ENCODE measurements around the gene LMNTD2. TPM values are rescaled to one million over a fixed set of nuclear protein-coding genes. Genes with fewer than 3 reads are reported as not detected.

Gene LMNTD2
- total RNA-seq, 1 experiment from 2014 or later: 7.8 TPM

GRCh38 chr11:532527-532985 is 28.0 kb downstream of the LMNTD2 start:
- H3K4me3 Mint-ChIP-seq (ENCODE audit: low read depth, unreplicated experiment): peak overlapping the region; percentile 31
- H3K9me3 Mint-ChIP-seq (ENCODE audit: low read depth, unreplicated experiment): no peaks in the 10 kb centered on the region
- H3K4me1 Mint-ChIP-seq (ENCODE audit: low read depth, unreplicated experiment): peaks cover 7% of the 10 kb centered on the region
- peaks cover 49% of the 10 kb centered on the region for H3K36me3 Mint-ChIP-seq (ENCODE audit: insufficient read depth, unreplicated experiment)
- intact Hi-C loops (cut with micrococcal nuclease; ENCODE audit: unreplicated experiment): no loop called here
- no peak for DNase-seq
- BruUV-seq (replicated peaks): no TSS peak
- no peaks in the 10 kb centered on the region for H3K27me3 Mint-ChIP-seq (ENCODE audit: unreplicated experiment)
- no peak for TF ChIP-seq CTCF (IDR thresholded peaks at IDR 0.05; ENCODE audit: unreplicated experiment)
- CTCF ChIA-PET: no interaction called here
- H3K27ac Mint-ChIP-seq (ENCODE audit: unreplicated experiment): no peak overlapping the region

DNA sequence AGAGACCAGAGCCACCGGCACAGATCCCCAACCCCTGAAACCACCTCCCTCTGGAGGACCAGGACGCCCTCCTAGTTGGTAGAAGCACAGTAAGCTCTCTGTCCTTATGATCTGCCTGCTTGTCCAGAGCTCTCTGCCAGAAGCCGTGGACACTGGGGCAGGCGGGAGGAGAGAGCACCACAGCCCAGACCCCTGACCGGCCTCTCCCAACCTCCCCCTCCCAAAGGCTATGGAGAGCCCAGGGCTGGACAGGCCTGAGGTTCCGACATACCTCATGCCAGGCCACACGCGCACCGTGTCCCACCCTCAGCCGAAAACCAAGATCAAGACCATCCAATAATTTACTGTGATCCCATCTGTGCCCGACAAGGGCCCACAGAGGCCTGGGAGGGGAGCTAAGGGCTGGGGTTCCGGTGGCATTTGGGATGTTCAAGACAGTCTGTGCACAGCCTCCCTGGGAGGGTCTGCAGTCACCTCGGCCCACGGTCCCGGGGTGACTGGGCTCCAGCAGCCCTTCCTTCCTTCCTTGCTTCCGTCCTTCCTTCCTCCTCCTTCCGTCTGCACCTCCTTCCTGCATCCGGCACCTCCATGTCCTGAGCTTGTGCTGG is 28.5 kb downstream of the LMNTD2 start:
- Mint-ChIP-seq H3K4me3 (ENCODE audit: low read depth, unreplicated experiment) (peak overlapping the region; percentile 31), H3K9me3 (ENCODE audit: low read depth, unreplicated experiment) (no peaks in the 10 kb centered on the region), H3K4me1 (ENCODE audit: low read depth, unreplicated experiment) (peaks cover 7% of the 10 kb centered on the region), H3K27me3 (ENCODE audit: unreplicated experiment) (no peaks in the 10 kb centered on the region), H3K36me3 (ENCODE audit: insufficient read depth, unreplicated experiment) (peaks cover 44% of the 10 kb centered on the region), H3K27ac (ENCODE audit: unreplicated experiment) (no peak overlapping the region)
- CTCF ChIA-PET: no interaction called here
- no peak for DNase-seq
- TF ChIP-seq CTCF (IDR thresholded peaks at IDR 0.05; ENCODE audit: unreplicated experiment): no peak
- intact Hi-C loops (cut with micrococcal nuclease; ENCODE audit: unreplicated experiment): no loop called here
- no TSS peak for BruUV-seq (replicated peaks)

- no peak for TF ChIP-seq CTCF (IDR thresholded peaks at IDR 0.05; ENCODE audit: unreplicated experiment)
- Mint-ChIP-seq H3K4me3 (ENCODE audit: low read depth, unreplicated experiment) (no peak overlapping the region), H3K36me3 (ENCODE audit: insufficient read depth, unreplicated experiment) (peaks cover 35% of the 10 kb centered on the region), H3K9me3 (ENCODE audit: low read depth, unreplicated experiment) (no peaks in the 10 kb centered on the region), H3K27ac (ENCODE audit: unreplicated experiment) (no peak overlapping the region), H3K4me1 (ENCODE audit: low read depth, unreplicated experiment) (peaks cover 4% of the 10 kb centered on the region), H3K27me3 (ENCODE audit: unreplicated experiment) (no peaks in the 10 kb centered on the region)
- intact Hi-C loops (cut with micrococcal nuclease; ENCODE audit: unreplicated experiment): no loop called here
- DNase-seq: no peak
- CTCF ChIA-PET: no interaction called here
- BruUV-seq (replicated peaks): no TSS peak
These were observed 29.3 kb downstream of the LMNTD2 start for GRCh38 chr11:530960-531831.

GRCh38 chr11:529728-530411 is 30.7 kb downstream of the LMNTD2 start:
- Mint-ChIP-seq H3K27ac (ENCODE audit: unreplicated experiment) (no peak overlapping the region), H3K9me3 (ENCODE audit: low read depth, unreplicated experiment) (no peaks in the 10 kb centered on the region), H3K36me3 (ENCODE audit: insufficient read depth, unreplicated experiment) (peaks cover 26% of the 10 kb centered on the region), H3K4me3 (ENCODE audit: low read depth, unreplicated experiment) (no peak overlapping the region), H3K27me3 (ENCODE audit: unreplicated experiment) (no peaks in the 10 kb centered on the region), H3K4me1 (ENCODE audit: low read depth, unreplicated experiment) (no peaks in the 10 kb centered on the region)
- no peak for TF ChIP-seq CTCF (IDR thresholded peaks at IDR 0.05; ENCODE audit: unreplicated experiment)
- CTCF ChIA-PET: no interaction called here
- intact Hi-C loops (cut with micrococcal nuclease; ENCODE audit: unreplicated experiment): no loop called here
- BruUV-seq (replicated peaks): no TSS peak
- no peak for DNase-seq
